ENCODE results near the gene DCTPP1.

- TF ChIP-seq NFE2 (CRISPR knock-in tag; IDR thresholded peaks at IDR 0.05) (no peak), ZNF121 (CRISPR knock-in tag; IDR thresholded peaks at IDR 0.05) (no peak), PHF21A (CRISPR knock-in tag; IDR thresholded peaks at IDR 0.05) (no peak), CTCF (CRISPR knock-in tag; IDR thresholded peaks at IDR 0.05) (no peak), POLR2A (IDR thresholded peaks at IDR 0.05; ENCODE audit: insufficient read depth in 1 of 2, low read depth in 2 of 2, low read length in 2 of 2) (no peak), KDM1A (CRISPR knock-in tag; IDR thresholded peaks at IDR 0.05) (no peak), NR0B2 (CRISPR knock-in tag; IDR thresholded peaks at IDR 0.05) (no peak), USF2 (IDR thresholded peaks at IDR 0.05; ENCODE audit: low read depth, low read length) (no peak), USF2 (CRISPR knock-in tag; IDR thresholded peaks at IDR 0.05; ENCODE audit: borderline replicate concordance) (no peak), HOXA7 (CRISPR knock-in tag; IDR thresholded peaks at IDR 0.05) (no peak), ZNF414 (CRISPR knock-in tag; IDR thresholded peaks at IDR 0.05) (no peak), ESRRA (CRISPR knock-in tag; IDR thresholded peaks at IDR 0.05; ENCODE audit: low read depth) (no peak)
Measured at GRCh38 chr16:30406795-30407101, 23.1 kb downstream of the DCTPP1 start.

Measured in HepG2 (cell line).